Astrocyte (in vitro differentiated cells and primary cell): ENCODE measurements around the gene ZEB1. TPM values are rescaled to one million over a fixed set of nuclear protein-coding genes. Genes with fewer than 3 reads are reported as not detected.

Experiments
- DNase-seq: peaks from one replicate; pipeline ENCODE4 v3.0.0-alpha.2; 2010; ENCODE audit warnings: low read depth
- FAIRE-seq: peaks from 2 replicates; lab custom pipeline; 2011; peaks lifted over from hg19 to GRCh38; lab: Jason Lieb, UNC
- H2AFZ ChIP-seq: 2 replicates; pipeline ENCODE4 v1.6.0; 2012; ENCODE audit warnings: low read depth, low read length, inconsistent platforms
- H3K27ac ChIP-seq: 2 replicates; pipeline ENCODE4 v1.5.1; 2011; ENCODE audit warnings: low read depth, low read length, inconsistent platforms
- H3K27me3 ChIP-seq: 2 replicates; pipeline ENCODE4 v1.6.0; 2011; ENCODE audit warnings: low read length, inconsistent platforms; ENCODE audit not compliant: insufficient read depth
- H3K36me3 ChIP-seq: 2 replicates; pipeline ENCODE4 v1.5.1; 2011; ENCODE audit warnings: low read length, inconsistent platforms; ENCODE audit not compliant: insufficient read depth
- H3K4me1 ChIP-seq: 2 replicates; pipeline ENCODE4 v1.5.1; 2011; ENCODE audit warnings: low read length, inconsistent platforms; ENCODE audit not compliant: insufficient read depth
- H3K4me2 ChIP-seq: 2 replicates; pipeline ENCODE4 v1.6.0; 2012; ENCODE audit warnings: low read length, inconsistent platforms
- H3K4me3 ChIP-seq: 2 replicates; pipeline ENCODE4 v1.5.1; 2011; ENCODE audit warnings: low read depth, mild to moderate bottlenecking, low read length, inconsistent platforms; ENCODE audit not compliant: insufficient read depth
- H3K79me2 ChIP-seq: 2 replicates; pipeline ENCODE4 v1.6.0; 2012; ENCODE audit warnings: mild to moderate bottlenecking, low read length, inconsistent platforms; ENCODE audit not compliant: insufficient read depth
- H3K9ac ChIP-seq: 2 replicates; pipeline ENCODE4 v1.6.0; 2012; ENCODE audit warnings: mild to moderate bottlenecking, low read length, inconsistent platforms
- H3K9me3 ChIP-seq: 2 replicates; pipeline ENCODE4 v1.5.1; 2012; ENCODE audit warnings: low read depth, mild to moderate bottlenecking, low read length, inconsistent platforms; ENCODE audit not compliant: insufficient read depth
- H4K20me1 ChIP-seq: 2 replicates; pipeline ENCODE4 v1.6.0; 2012; ENCODE audit warnings: low read length, inconsistent platforms; ENCODE audit not compliant: insufficient read depth
- H3K27ac Mint-ChIP-seq: one replicate; pipeline ENCODE4 v1.8.0; 2021; ENCODE audit warnings: mild to moderate bottlenecking, mixed read lengths; ENCODE audit not compliant: unreplicated experiment
- H3K27me3 Mint-ChIP-seq: one replicate; pipeline ENCODE4 v1.8.0; 2021; ENCODE audit warnings: low read depth, mixed read lengths; ENCODE audit not compliant: unreplicated experiment
- H3K36me3 Mint-ChIP-seq: one replicate; pipeline ENCODE4 v1.8.0; 2021; ENCODE audit warnings: low read depth, mixed read lengths; ENCODE audit not compliant: unreplicated experiment
- H3K4me1 Mint-ChIP-seq: one replicate; pipeline ENCODE4 v1.8.0; 2021; ENCODE audit warnings: low read depth, mixed read lengths; ENCODE audit not compliant: unreplicated experiment
- H3K4me3 Mint-ChIP-seq: one replicate; pipeline ENCODE4 v1.8.0; 2021; ENCODE audit warnings: mild to moderate bottlenecking, moderate library complexity, mixed read lengths; ENCODE audit not compliant: unreplicated experiment
- H3K9me3 Mint-ChIP-seq: one replicate; pipeline ENCODE4 v1.8.0; 2021; ENCODE audit warnings: mild to moderate bottlenecking, mixed read lengths; ENCODE audit not compliant: unreplicated experiment
- EZH2 ChIP-seq: IDR thresholded peaks from 2 replicates; pipeline ENCODE4 v1.6.1; 2012; ENCODE audit warnings: mild to moderate bottlenecking, low read length, inconsistent platforms; ENCODE audit not compliant: insufficient read depth
- total RNA-seq: library from RNA; stranded (reverse); gene quantifications from 2 replicates; pipeline ENCODE4 v1.2.1, GENCODE V29; 2021
- TF ChIP-seq, protein P1 (sequence below): IDR thresholded peaks from 2 replicates; pipeline ENCODE4 v1.5.1; 2011; ENCODE audit warnings: low read depth, mild to moderate bottlenecking, inconsistent platforms, low read length, moderate library complexity; ENCODE audit not compliant: insufficient read depth

Gene ZEB1
- total RNA-seq, 1 donor from 2014 or later, result 37.2 TPM

DNA sequence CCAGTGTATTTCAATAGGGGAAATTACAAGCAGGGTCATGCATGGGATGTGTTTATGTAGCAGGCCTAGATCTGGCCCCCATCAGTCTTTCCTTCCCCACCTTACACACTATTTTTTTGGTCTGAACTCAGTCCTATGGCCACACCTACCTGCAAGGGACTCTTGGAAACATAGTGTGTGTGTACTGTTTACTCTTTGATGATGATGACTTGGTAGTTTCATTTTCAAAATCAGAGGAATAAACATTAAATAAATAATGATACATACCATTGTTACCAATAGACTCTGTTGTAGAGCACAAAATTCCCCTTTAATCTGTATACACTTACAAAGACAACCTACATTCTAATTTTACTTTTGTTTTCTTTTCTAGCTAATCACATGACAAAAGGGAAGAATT is 191.0 kb downstream of the ZEB1 start:
- H3K27me3 ChIP-seq, result no peaks in the 10 kb centered on the region
- no peak overlapping the region for H3K4me2 ChIP-seq
- H2AFZ ChIP-seq, result no peak overlapping the region
- no peak overlapping the region for H3K27ac ChIP-seq
- Mint-ChIP-seq H3K4me3 (no peak overlapping the region), H3K27ac (no peak overlapping the region), H3K9me3 (peaks cover 18% of the 10 kb centered on the region), H3K27me3 (no peaks in the 10 kb centered on the region), H3K36me3 (peaks cover 29% of the 10 kb centered on the region), H3K4me1 (peaks cover 6% of the 10 kb centered on the region)
- no peak for DNase-seq
- no peak overlapping the region for H3K9ac ChIP-seq
- H3K4me3 ChIP-seq, result no peak overlapping the region
- peaks cover 7% of the 10 kb centered on the region for H3K9me3 ChIP-seq
- peaks cover 15% of the 10 kb centered on the region for H3K4me1 ChIP-seq
- peaks cover 15% of the 10 kb centered on the region for H4K20me1 ChIP-seq
- H3K36me3 ChIP-seq, result peaks cover 42% of the 10 kb centered on the region
- TF ChIP-seq, protein P1, sequence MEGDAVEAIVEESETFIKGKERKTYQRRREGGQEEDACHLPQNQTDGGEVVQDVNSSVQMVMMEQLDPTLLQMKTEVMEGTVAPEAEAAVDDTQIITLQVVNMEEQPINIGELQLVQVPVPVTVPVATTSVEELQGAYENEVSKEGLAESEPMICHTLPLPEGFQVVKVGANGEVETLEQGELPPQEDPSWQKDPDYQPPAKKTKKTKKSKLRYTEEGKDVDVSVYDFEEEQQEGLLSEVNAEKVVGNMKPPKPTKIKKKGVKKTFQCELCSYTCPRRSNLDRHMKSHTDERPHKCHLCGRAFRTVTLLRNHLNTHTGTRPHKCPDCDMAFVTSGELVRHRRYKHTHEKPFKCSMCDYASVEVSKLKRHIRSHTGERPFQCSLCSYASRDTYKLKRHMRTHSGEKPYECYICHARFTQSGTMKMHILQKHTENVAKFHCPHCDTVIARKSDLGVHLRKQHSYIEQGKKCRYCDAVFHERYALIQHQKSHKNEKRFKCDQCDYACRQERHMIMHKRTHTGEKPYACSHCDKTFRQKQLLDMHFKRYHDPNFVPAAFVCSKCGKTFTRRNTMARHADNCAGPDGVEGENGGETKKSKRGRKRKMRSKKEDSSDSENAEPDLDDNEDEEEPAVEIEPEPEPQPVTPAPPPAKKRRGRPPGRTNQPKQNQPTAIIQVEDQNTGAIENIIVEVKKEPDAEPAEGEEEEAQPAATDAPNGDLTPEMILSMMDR, result no peak
- TF ChIP-seq EZH2, result no peak
- FAIRE-seq, result no peak
- H3K79me2 ChIP-seq, result peaks cover 38% of the 10 kb centered on the region

DNA sequence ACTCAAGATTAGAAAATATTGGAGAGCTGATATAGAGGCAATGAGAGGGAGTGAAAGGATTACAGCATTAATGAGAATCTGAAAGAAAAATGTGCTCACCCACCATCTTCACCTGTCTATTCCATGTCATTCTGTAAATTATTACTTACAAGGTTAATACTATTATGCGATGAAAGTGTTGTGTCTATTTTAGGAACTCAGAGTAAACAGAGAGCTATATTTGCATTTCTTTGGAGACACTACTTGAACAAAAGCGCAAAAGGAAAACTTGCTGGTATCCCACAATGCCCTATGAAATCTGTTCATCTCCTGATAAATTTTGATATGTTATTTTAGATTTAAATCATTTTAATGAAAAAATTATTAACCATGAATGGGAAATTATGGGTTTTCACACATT is 196.1 kb downstream of the ZEB1 start:
- H3K9me3 Mint-ChIP-seq, result no peaks in the 10 kb centered on the region
- peak; percentile 29 for FAIRE-seq
- H3K4me3 Mint-ChIP-seq, result no peak overlapping the region
- H3K36me3 Mint-ChIP-seq, result peaks cover 7% of the 10 kb centered on the region
- Histone ChIP-seq H3K36me3 (peaks cover 47% of the 10 kb centered on the region), H3K27me3 (no peaks in the 10 kb centered on the region), H2AFZ (no peak overlapping the region), H3K9ac (no peak overlapping the region), H3K27ac (no peak overlapping the region), H3K4me2 (no peak overlapping the region), H3K4me3 (no peak overlapping the region), H3K9me3 (no peaks in the 10 kb centered on the region), H4K20me1 (peaks cover 4% of the 10 kb centered on the region), H3K4me1 (peaks cover 6% of the 10 kb centered on the region), H3K79me2 (no peaks in the 10 kb centered on the region)
- TF ChIP-seq, protein P1, result no peak
- no peak for TF ChIP-seq EZH2
- no peak for DNase-seq
- no peak overlapping the region for H3K27ac Mint-ChIP-seq
- no peaks in the 10 kb centered on the region for H3K4me1 Mint-ChIP-seq
- H3K27me3 Mint-ChIP-seq, result no peaks in the 10 kb centered on the region

DNA sequence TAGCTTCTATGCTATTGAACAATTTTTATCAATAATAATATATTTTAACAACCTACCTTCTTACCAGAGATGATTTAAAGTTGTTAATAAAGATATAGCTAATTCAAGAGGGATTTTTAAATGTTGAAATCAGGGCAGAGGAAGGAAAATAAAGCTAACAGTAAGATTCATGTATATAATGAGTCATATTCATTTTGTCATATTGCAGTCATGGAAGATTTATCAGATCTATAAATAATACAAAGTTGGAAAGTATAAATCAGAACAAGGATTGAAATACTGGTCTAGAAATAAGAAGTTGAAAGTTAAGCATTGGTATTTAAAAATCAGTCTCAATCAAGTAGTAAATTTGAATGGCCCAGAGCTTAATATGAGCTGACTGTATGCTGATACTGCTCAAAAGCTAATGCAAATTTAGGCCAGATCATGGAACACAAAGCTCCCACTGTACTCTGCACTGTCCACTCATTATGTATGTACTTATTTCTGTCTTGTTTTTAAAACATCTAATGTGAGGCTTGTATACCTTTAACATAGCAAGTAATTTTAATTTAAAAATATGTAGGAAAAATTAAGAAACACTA is 196.9 kb downstream of the ZEB1 start:
- FAIRE-seq (no peak), DNase-seq (no peak)
- Mint-ChIP-seq H3K9me3 (no peaks in the 10 kb centered on the region), H3K36me3 (peaks cover 11% of the 10 kb centered on the region), H3K27me3 (no peaks in the 10 kb centered on the region), H3K4me3 (no peak overlapping the region), H3K4me1 (no peaks in the 10 kb centered on the region), H3K27ac (no peak overlapping the region)
- TF ChIP-seq, protein P1, result no peak
- TF ChIP-seq EZH2, result no peak
- Histone ChIP-seq H3K9me3 (no peaks in the 10 kb centered on the region), H3K9ac (no peak overlapping the region), H4K20me1 (peaks cover 4% of the 10 kb centered on the region), H2AFZ (no peak overlapping the region), H3K27ac (no peak overlapping the region), H3K27me3 (no peaks in the 10 kb centered on the region), H3K4me3 (no peak overlapping the region), H3K36me3 (peaks cover 47% of the 10 kb centered on the region), H3K4me1 (peaks cover 6% of the 10 kb centered on the region), H3K4me2 (no peak overlapping the region), H3K79me2 (peaks cover 4% of the 10 kb centered on the region)
